HG02571 (cell line): ENCODE measurements around the gene SPATA31A6.
"Not testable (repeated sequence)": the region's sequence is repeated elsewhere in the genome, so short reads cannot be mapped to it uniquely, and the experiment has no call there.

Source experiments
- ATAC-seq: cut with Tn5 transposase; IDR thresholded peaks from one replicate; pipeline ENCODE4 v1.9.1; 2021; ENCODE audit warnings: mild to moderate bottlenecking, moderate library complexity; ENCODE audit not compliant: unreplicated experiment

Gene SPATA31A6

DNA sequence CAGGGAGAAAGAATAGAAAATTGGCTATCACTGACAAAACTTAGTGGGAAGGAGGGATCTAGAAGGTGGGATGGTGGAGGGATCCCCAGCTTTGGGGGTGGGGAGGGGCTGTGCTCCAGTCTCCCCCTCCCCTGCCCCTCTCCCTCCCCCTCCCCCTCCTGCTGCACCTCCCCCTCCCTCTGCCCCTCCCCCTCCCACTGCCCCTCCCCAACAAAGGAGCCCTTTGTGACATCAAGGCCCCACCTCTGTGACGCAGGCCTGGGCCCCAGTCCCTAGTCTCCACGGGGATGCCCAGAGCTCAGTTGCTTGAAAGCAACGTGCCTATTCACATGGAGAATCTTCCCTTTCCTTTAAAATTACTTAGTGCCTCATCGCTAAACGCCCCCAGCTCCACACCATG lies at the start of gene SPATA31A6:
TSS of gene SPATA31A6 (plus strand) at position 301 of the 400 bp plus-strand sequence. CDS start at position 330, 29 bp downstream.
- not testable (repeated sequence) for ATAC-seq

DNA sequence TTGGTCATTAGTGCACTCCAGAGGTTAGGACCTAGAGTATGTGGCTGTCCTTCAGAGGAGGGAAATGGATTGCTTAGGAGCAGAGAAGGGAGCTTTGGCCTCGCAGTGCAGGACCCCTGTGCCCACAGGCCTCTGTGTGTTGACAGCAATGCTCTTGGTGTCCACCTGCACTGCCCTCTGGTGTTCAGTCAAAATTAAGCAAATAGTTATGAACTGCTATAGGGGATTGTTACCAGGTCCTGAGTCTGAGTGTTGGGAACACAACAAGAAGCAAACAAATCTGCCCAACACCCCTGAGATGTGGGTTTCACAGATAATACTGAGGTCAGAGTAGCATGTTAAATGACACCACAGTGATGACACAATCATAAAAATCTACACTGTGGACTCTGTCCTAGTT lies 23.2 kb upstream of the SPATA31A6 start:
- ATAC-seq, result not testable (repeated sequence)

GRCh38 chr9:42219861-42220260 lies 36.4 kb downstream of the SPATA31A6 start:
- ATAC-seq, result not testable (repeated sequence)

GRCh38 chr9:42223230-42223629 lies 39.8 kb downstream of the SPATA31A6 start:
- not testable (repeated sequence) for ATAC-seq

- ATAC-seq, result not testable (repeated sequence)
Observed at GRCh38 chr9:42233031-42233430, 49.6 kb downstream of the SPATA31A6 start.

DNA sequence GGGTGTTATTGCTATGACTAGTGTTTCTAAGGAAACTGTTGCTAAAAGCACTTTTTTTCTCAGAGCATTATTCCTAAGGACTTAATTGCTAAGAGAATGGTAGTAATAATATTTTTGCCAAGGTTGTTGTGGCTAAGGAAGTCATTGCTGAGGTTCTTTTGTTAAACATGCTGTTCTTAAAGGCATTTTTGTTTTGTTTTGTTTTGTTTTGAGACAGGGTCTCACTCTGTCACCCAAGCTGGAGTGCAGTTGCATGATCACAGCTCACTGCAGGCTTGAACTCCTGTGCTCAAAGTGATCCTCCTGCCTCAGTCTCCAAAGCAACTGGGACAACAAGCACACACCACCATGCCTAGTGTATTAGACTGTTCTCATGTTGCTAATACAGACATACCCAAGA lies 51.2 kb downstream of the SPATA31A6 start:
- ATAC-seq, result not testable (repeated sequence)

GRCh38 chr9:42235352-42235991 lies 52.0 kb downstream of the SPATA31A6 start:
- not testable (repeated sequence) for ATAC-seq

- ATAC-seq, result not testable (repeated sequence)
Observed at GRCh38 chr9:42236097-42236496, 52.6 kb downstream of the SPATA31A6 start.

- ATAC-seq, result not testable (repeated sequence)
Observed at GRCh38 chr9:42237381-42237780, 53.9 kb downstream of the SPATA31A6 start.

- not testable (repeated sequence) for ATAC-seq
Observed at GRCh38 chr9:42238862-42239261, 55.4 kb downstream of the SPATA31A6 start.
